DND-41 (cell line): ENCODE data around the gene DCTN2.

ENCODE experiments used
- ATAC-seq: fragments of 200-7000 bp; cut with Tn5 transposase; 3 replicates; pipeline ENCODE4 v1.9.1; 2021; ENCODE audit warnings: low read depth; ENCODE audit not compliant: insufficient read depth
- DNase-seq: peaks from one replicate; pipeline ENCODE4 v3.0.0-alpha.2; 2020
- H2AFZ ChIP-seq: 2 replicates; pipeline ENCODE4 v1.6.0; 2012; ENCODE audit warnings: low read depth, low read length
- H3K27ac ChIP-seq: 2 replicates; pipeline ENCODE4 v1.5.1; 2012; ENCODE audit warnings: low read length, inconsistent platforms
- H3K27me3 ChIP-seq: fragments of 200-600 bp; sonication (generic); 2 replicates; pipeline ENCODE4 v1.6.0; 2012; ENCODE audit warnings: low read length, mild to moderate bottlenecking, inconsistent platforms; ENCODE audit not compliant: insufficient read depth, poor library complexity
- H3K36me3 ChIP-seq: 2 replicates; pipeline ENCODE4 v1.5.1; 2012; ENCODE audit warnings: low read length, inconsistent platforms; ENCODE audit not compliant: insufficient read depth
- H3K4me1 ChIP-seq: 2 replicates; pipeline ENCODE4 v1.5.1; 2012; ENCODE audit warnings: mild to moderate bottlenecking, low read length; ENCODE audit not compliant: insufficient read depth
- H3K4me2 ChIP-seq: 2 replicates; pipeline ENCODE4 v1.6.0; 2012; ENCODE audit warnings: mild to moderate bottlenecking, moderate library complexity, low read length, inconsistent platforms; ENCODE audit not compliant: insufficient read depth
- H3K4me3 ChIP-seq, 2 experiments: fragments of 200-600 bp in 1 of 2; shearing (Covaris generic) in 1 of 2; 2 replicates each; pipeline ENCODE4 v1.5.1; 2012 to 2016; ENCODE audit warnings: inconsistent platforms in 2 of 2, low read length in 2 of 2, mild to moderate bottlenecking in 2 of 2, low read depth in 1 of 2, moderate library complexity in 1 of 2
- H3K79me2 ChIP-seq: 2 replicates; pipeline ENCODE4 v1.6.0; 2012; ENCODE audit warnings: low read length, inconsistent platforms; ENCODE audit not compliant: insufficient read depth
- H3K9ac ChIP-seq: 2 replicates; pipeline ENCODE4 v1.6.0; 2012; ENCODE audit warnings: low read depth, mild to moderate bottlenecking, inconsistent platforms, low read length, moderate library complexity
- H3K9me3 ChIP-seq: 2 replicates; pipeline ENCODE4 v1.5.1; 2012; ENCODE audit warnings: low read length, moderate library complexity, mild to moderate bottlenecking, inconsistent platforms; ENCODE audit not compliant: insufficient read depth, severe bottlenecking
- H4K20me1 ChIP-seq: 2 replicates; pipeline ENCODE4 v1.6.0; 2012; ENCODE audit warnings: low read length; ENCODE audit not compliant: insufficient read depth
- EZH2 ChIP-seq: IDR thresholded peaks from 3 replicates; pipeline ENCODE4 v1.6.1; 2012; ENCODE audit warnings: borderline replicate concordance, low read depth, mild to moderate bottlenecking, moderate library complexity, low read length, inconsistent platforms; ENCODE audit not compliant: severe bottlenecking
- TF ChIP-seq, protein P1 (sequence below): IDR thresholded peaks from 2 replicates; pipeline ENCODE4 v1.5.1; 2012; ENCODE audit warnings: borderline replicate concordance, low read length, moderate library complexity, mild to moderate bottlenecking; ENCODE audit not compliant: poor library complexity, severe bottlenecking; ENCODE audit errors: extremely low read depth

DCTN2 gene

DNA sequence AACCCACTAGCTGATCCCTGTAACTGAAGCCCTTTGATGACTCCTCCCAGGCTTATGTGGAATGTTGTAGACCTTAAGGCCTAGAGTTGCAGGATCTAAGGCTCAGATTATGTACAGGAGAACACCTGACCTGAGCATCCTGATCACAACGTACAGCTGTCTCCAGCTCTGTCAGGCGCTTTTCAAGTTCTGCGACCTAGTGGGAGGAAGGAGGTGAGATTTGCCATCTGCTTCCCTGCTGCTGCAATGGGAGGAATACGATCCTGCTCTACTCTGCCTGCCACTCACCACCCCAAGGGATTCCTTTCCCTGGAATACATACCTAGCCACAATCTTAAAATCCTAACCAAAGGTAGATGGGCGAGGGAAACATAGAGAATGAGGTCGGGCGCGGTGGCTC lies 13.9 kb downstream of the DCTN2 start:
- Histone ChIP-seq H3K4me1 (no peaks in the 10 kb centered on the region), H3K9ac (no peak overlapping the region), H3K27me3 (no peaks in the 10 kb centered on the region), H3K27ac (no peak overlapping the region), H4K20me1 (peaks cover 10% of the 10 kb centered on the region; the same call in 1 of the 2 replicates), H2AFZ (no peak overlapping the region), H3K4me3 (no peak overlapping the region), H3K9me3 (no peaks in the 10 kb centered on the region), H3K4me2 (no peak overlapping the region), H3K36me3 (peaks cover 89% of the 10 kb centered on the region), H3K79me2 (peaks cover 9% of the 10 kb centered on the region; the same call in 1 of the 2 replicates)
- ATAC-seq, result no peak
- TF ChIP-seq, protein P1, sequence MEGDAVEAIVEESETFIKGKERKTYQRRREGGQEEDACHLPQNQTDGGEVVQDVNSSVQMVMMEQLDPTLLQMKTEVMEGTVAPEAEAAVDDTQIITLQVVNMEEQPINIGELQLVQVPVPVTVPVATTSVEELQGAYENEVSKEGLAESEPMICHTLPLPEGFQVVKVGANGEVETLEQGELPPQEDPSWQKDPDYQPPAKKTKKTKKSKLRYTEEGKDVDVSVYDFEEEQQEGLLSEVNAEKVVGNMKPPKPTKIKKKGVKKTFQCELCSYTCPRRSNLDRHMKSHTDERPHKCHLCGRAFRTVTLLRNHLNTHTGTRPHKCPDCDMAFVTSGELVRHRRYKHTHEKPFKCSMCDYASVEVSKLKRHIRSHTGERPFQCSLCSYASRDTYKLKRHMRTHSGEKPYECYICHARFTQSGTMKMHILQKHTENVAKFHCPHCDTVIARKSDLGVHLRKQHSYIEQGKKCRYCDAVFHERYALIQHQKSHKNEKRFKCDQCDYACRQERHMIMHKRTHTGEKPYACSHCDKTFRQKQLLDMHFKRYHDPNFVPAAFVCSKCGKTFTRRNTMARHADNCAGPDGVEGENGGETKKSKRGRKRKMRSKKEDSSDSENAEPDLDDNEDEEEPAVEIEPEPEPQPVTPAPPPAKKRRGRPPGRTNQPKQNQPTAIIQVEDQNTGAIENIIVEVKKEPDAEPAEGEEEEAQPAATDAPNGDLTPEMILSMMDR, result no peak
- TF ChIP-seq EZH2, result no peak
- no peak for DNase-seq

DNA sequence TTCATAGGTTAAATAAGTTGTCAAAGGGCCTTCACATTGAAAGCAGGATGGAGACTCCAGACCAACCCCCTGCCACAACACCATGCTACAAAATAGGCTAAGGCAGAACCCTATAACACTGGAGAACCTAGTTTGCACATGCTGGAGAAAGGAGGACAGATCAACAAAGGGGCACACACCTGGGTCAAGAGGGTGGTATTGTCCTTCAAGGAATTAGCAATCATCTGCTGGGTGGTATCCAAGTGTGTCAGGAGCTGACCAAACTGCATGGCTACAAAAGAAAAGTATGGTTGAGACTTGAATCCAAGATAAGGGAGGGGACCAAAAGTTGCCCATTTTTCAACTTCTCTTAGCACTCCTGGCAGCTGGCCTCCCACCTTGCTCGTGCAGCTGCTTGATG lies 15.2 kb downstream of the DCTN2 start:
- DNase-seq (no peak), ATAC-seq (no peak)
- no peak overlapping the region for H2AFZ ChIP-seq

DNA sequence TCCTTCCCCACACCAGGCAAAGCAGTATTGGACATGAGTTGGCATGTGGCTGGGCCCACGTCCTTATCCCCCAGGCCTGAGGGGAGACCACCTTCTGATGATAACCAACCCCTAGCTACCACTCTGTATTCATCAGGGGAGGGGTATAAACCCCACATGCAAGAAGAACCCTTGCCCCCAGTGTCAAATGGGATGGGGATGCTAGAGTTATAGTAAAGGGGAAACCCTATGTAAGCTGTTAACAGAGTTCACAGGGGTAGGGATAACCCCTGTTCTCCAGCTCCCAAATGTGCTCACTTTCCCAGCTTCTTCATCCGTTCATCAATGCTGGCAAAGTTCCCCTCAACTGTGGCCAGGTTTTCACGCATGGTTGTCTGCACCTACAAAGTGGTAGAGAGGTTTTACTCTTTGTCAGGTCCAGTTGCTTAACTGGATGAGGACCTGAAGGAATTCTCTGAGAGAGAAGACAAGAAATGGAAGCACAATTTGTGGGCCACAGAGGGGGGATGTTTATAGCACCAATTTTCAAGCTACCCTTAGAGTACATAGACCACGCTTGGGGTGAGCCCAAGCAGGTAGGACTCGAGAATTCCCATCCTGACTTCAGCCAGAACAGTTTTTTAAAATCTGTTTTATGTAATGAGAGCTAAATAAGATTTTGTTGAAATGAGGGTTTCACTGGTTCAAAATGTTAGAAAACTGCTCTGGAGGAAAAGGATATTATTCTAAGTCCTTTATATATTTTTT lies 16.4 kb downstream of the DCTN2 start:
- Histone ChIP-seq H3K4me3 (no peak overlapping the region), H2AFZ (no peak overlapping the region), H3K9ac (no peak overlapping the region), H3K4me2 (no peak overlapping the region), H3K79me2 (peaks cover 24% of the 10 kb centered on the region), H4K20me1 (peaks cover 15% of the 10 kb centered on the region), H3K27me3 (no peaks in the 10 kb centered on the region), H3K27ac (peak overlapping the region; percentile 28; the same call in 1 of the 2 replicates), H3K9me3 (no peaks in the 10 kb centered on the region), H3K4me1 (peaks cover 13% of the 10 kb centered on the region), H3K36me3 (peaks cover 94% of the 10 kb centered on the region)
- TF ChIP-seq, protein P1, result no peak
- DNase-seq (no peak), ATAC-seq (no peak)

More for the DNA sequence above, 15.2 kb downstream of the DCTN2 start:
- no peak overlapping the region for H3K9ac ChIP-seq
- H3K4me1 ChIP-seq, result peaks cover under 1% of the 10 kb centered on the region; the same call in 1 of the 2 replicates
- no peaks in the 10 kb centered on the region for H3K27me3 ChIP-seq
- peaks cover 8% of the 10 kb centered on the region; the same call in 1 of the 2 replicates for H4K20me1 ChIP-seq
- no peak overlapping the region for H3K27ac ChIP-seq
- H3K4me2 ChIP-seq, result no peak overlapping the region
- TF ChIP-seq, protein P1, result no peak
- no peak for TF ChIP-seq EZH2
- H3K9me3 ChIP-seq, result no peaks in the 10 kb centered on the region
- H3K79me2 ChIP-seq, result peaks cover 13% of the 10 kb centered on the region; the same call in 1 of the 2 replicates
- no peak overlapping the region for H3K4me3 ChIP-seq
- H3K36me3 ChIP-seq, result peaks cover 93% of the 10 kb centered on the region
